IMR-90 (cell line): ENCODE data around the gene DLL1.

Experiments used
- BHLHE40 ChIP-seq: fragments of 150-350 bp; IDR thresholded peaks from 2 replicates; pipeline ENCODE4 v1.6.1; 2016; ENCODE audit warnings: mild to moderate bottlenecking, low read depth, low read length
- CTCF ChIP-seq: conservative IDR thresholded peaks from 2 replicates; pipeline ENCODE4 v1.5.1; 2012; ENCODE audit warnings: mild to moderate bottlenecking, low read depth, low read length, improper control_type of control experiment
- FOS ChIP-seq: fragments of 150-350 bp; IDR thresholded peaks from 2 replicates; pipeline ENCODE4 v1.6.1; 2016; ENCODE audit warnings: low read depth, low read length
- MAFK ChIP-seq: IDR thresholded peaks from 2 replicates; pipeline ENCODE4 v1.6.1; 2012; ENCODE audit warnings: low read depth, low read length, improper control_type of control experiment
- MXI1 ChIP-seq: IDR thresholded peaks from 2 replicates; pipeline ENCODE4 v1.6.1; 2012; ENCODE audit warnings: low read depth, mild to moderate bottlenecking, low read length, moderate library complexity, borderline replicate concordance
- NFE2L2 ChIP-seq: fragments of 150-350 bp; IDR thresholded peaks from 2 replicates; pipeline ENCODE4 v1.6.1; 2016; ENCODE audit warnings: low read depth, mild to moderate bottlenecking, low read length
- POLR2A ChIP-seq: IDR thresholded peaks from 2 replicates; pipeline ENCODE4 v1.6.1; 2012; ENCODE audit warnings: mild to moderate bottlenecking, low read depth, low read length
- RAD21 ChIP-seq: IDR thresholded peaks from 2 replicates; pipeline ENCODE4 v1.6.1; 2012; ENCODE audit warnings: low read length, improper control_type of control experiment
- RCOR1 ChIP-seq: IDR thresholded peaks from 2 replicates; pipeline ENCODE4 v1.6.1; 2012; ENCODE audit warnings: mild to moderate bottlenecking, low read length, improper control_type of control experiment; ENCODE audit not compliant: insufficient replicate concordance
- RFX5 ChIP-seq: IDR thresholded peaks from 2 replicates; pipeline ENCODE4 v1.8.0; 2012; ENCODE audit warnings: low read depth, mild to moderate bottlenecking, low read length, moderate library complexity
- SMC3 ChIP-seq: fragments of 150-350 bp; IDR thresholded peaks from 2 replicates; pipeline ENCODE4 v1.6.1; 2016; ENCODE audit warnings: low read depth, mild to moderate bottlenecking, antibody characterized with exemption, low read length, moderate library complexity
- USF2 ChIP-seq: fragments of 150-350 bp; IDR thresholded peaks from 2 replicates; pipeline ENCODE4 v1.6.1; 2017; ENCODE audit warnings: mild to moderate bottlenecking, antibody characterized with exemption, low read length, low read depth

- TF ChIP-seq POLR2A (no peak), CTCF (no peak), FOS (no peak), RFX5 (no peak), NFE2L2 (no peak), USF2 (no peak), RAD21 (no peak), SMC3 (no peak), MAFK (no peak), BHLHE40 (no peak), MXI1 (no peak), RCOR1 (no peak)
Observed at GRCh38 chr6:170248861-170249600, 41.8 kb downstream of the DLL1 start.
